AG08395 (cell line): ENCODE measurements around the gene OR4E2.
A peak's percentile ranks its signal among the peaks of the same experiment; 100 is the strongest.
"Not testable (repeated sequence)": the region's sequence is repeated elsewhere in the genome, so short reads cannot be mapped to it uniquely, and the experiment has no call there.

Source experiments
- DNase-seq: peaks from one replicate; pipeline ENCODE4 v3.0.0; 2012; ENCODE audit warnings: mixed read lengths, low spot score

Gene OR4E2

GRCh38 chr14:21697662-21698061, 44.0 kb downstream of the OR4E2 start:
- not testable (repeated sequence) for DNase-seq

- DNase-seq, result not testable (repeated sequence)
Observed at GRCh38 chr14:21698538-21698937, 44.9 kb downstream of the OR4E2 start.

DNA sequence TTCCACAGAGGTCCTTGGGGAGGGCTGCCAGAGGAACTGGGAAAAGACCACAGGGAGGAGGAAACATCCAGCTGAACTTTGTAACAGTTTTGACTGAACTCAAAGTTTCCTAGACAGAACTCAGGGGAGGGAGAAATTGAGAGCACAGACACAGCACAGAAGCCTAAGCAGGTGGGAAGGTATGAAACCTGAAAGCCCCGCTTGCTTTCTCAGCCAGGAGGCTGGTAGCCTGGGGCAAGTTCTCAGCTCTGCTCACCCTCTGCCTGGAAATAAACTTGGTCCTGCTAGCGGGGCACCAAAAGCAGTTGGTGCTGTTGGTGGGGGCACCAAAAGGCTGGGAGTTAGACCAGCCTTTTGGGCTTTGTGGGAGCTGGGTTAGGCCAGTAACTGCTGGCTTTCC, 45.9 kb downstream of the OR4E2 start:
- no peak for DNase-seq

DNA sequence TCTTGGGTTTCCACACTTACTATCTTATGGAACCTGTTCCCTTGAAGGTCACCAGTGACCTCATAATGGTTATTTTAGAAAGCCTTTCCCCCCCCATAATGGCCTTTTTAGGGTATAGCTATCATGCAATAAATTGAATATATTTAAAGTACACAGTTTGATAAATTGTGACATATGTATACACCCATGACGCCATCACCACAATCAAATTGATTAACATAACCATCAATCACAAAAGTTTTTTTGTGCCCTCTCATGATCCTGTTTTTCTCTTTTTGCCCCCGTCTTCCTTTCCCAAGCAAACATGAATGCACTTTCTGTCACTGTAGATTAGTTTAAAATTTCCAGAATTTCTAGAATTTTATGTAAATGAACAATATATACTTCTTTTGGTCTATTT, 48.7 kb downstream of the OR4E2 start:
- DNase-seq, result no peak

- DNase-seq, result no peak
Observed at GRCh38 chr14:21703357-21704326, 50.0 kb downstream of the OR4E2 start.

GRCh38 chr14:21704338-21704737, 50.7 kb downstream of the OR4E2 start:
- DNase-seq, result no peak

DNA sequence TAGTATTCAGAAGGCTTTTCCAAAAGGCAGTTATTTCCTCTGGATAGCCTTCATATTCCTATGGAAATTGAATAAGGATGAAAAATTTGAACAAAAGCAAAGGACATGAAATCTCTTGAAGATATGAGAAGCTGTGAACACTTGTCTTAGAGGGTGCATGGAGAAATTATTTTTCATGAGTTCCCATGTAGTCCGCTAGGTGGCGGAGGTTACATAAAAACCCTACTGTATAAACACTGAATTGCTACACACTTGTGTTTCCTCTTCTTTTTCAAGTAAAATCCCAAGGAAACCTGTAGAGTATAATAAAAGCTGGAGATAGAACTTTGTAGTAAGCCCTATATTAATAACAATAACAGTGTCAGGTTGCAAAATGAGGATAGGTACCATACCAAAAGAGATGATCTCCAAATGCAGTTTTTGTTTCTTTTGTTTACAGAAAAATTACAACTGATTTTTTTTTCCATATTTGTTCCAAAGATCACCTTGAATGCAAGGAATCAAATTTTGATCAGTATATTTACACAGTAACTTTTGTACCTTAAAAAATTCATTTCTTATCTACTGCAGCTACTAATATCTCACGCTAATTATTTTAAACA, 57.8 kb downstream of the OR4E2 start:
- DNase-seq, result peak; percentile 4

GRCh38 chr14:21712036-21712435, 58.4 kb downstream of the OR4E2 start:
- no peak for DNase-seq

GRCh38 chr14:21714318-21714929, 60.8 kb downstream of the OR4E2 start:
- DNase-seq, result no peak
